ENCODE results near the gene OR2G2. TPM values are rescaled to one million over a fixed set of nuclear protein-coding genes. Genes with fewer than 3 reads are reported as not detected.

Gene OR2G2
- total RNA-seq, 1 donor: not detected

- no peak for TF ChIP-seq CTCF (IDR thresholded peaks at IDR 0.05; ENCODE audit: extremely low read depth, low read depth, low read length)
- Histone ChIP-seq H4K20me1 (ENCODE audit: insufficient read depth, low read length) (no peaks in the 10 kb centered on the region), H3K4me1 (ENCODE audit: insufficient read depth, low read length) (no peaks in the 10 kb centered on the region), H3K27ac (ENCODE audit: low read depth, low read length) (no peak overlapping the region), H3K4me2 (ENCODE audit: insufficient read depth, low read length) (no peak overlapping the region), H3K4me3 (ENCODE audit: insufficient read depth, low read length) (no peak overlapping the region), H3K27me3 (ENCODE audit: insufficient read depth, low read length) (no peaks in the 10 kb centered on the region), H3K36me3 (ENCODE audit: insufficient read depth, low read length) (no peaks in the 10 kb centered on the region), H2AFZ (ENCODE audit: low read length) (no peak overlapping the region), H3K9me3 (ENCODE audit: low read depth, low read length) (peaks cover 8% of the 10 kb centered on the region), H3K79me2 (ENCODE audit: insufficient read depth, low read length) (no peaks in the 10 kb centered on the region)
- DNase-seq (ENCODE audit: insufficient read length, low spot score, missing footprints): no peak
Measured at GRCh38 chr1:247542811-247543210, 45.3 kb upstream of the OR2G2 start.

GRCh38 chr1:247548092-247548491 lies 40.1 kb upstream of the OR2G2 start:
- no peak overlapping the region for H3K4me2 ChIP-seq (ENCODE audit: insufficient read depth, low read length)
- H3K4me1 ChIP-seq (ENCODE audit: insufficient read depth, low read length): no peaks in the 10 kb centered on the region
- H3K27me3 ChIP-seq (ENCODE audit: insufficient read depth, low read length): no peaks in the 10 kb centered on the region
- H4K20me1 ChIP-seq (ENCODE audit: insufficient read depth, low read length): no peaks in the 10 kb centered on the region
- no peaks in the 10 kb centered on the region for H3K36me3 ChIP-seq (ENCODE audit: insufficient read depth, low read length)
- H3K9me3 ChIP-seq (ENCODE audit: low read depth, low read length): no peaks in the 10 kb centered on the region
- no peaks in the 10 kb centered on the region for H3K79me2 ChIP-seq (ENCODE audit: insufficient read depth, low read length)
- no peak overlapping the region for H3K4me3 ChIP-seq (ENCODE audit: insufficient read depth, low read length)
- no peak for DNase-seq (ENCODE audit: insufficient read length, low spot score, missing footprints)
- TF ChIP-seq CTCF (IDR thresholded peaks at IDR 0.05; ENCODE audit: extremely low read depth, low read depth, low read length): no peak
- H2AFZ ChIP-seq (ENCODE audit: low read length): no peak overlapping the region
- no peak overlapping the region for H3K27ac ChIP-seq (ENCODE audit: low read depth, low read length)

GRCh38 chr1:247548769-247549182 lies 39.4 kb upstream of the OR2G2 start, which contains the start of gene GCSAML:
TSS of gene GCSAML (plus strand) at chr1:247549134. CDS start at chr1:247549192, 58 bp downstream.
- H3K27me3 ChIP-seq (ENCODE audit: insufficient read depth, low read length): no peaks in the 10 kb centered on the region
- no peaks in the 10 kb centered on the region for H3K4me1 ChIP-seq (ENCODE audit: insufficient read depth, low read length)
- H2AFZ ChIP-seq (ENCODE audit: low read length): no peak within 1 kb of the TSS
- no peaks in the 10 kb centered on the region for H3K9me3 ChIP-seq (ENCODE audit: low read depth, low read length)
- H3K4me3 ChIP-seq (ENCODE audit: insufficient read depth, low read length): no peak within 1 kb of the TSS
- no peak within 1 kb of the TSS for H3K4me2 ChIP-seq (ENCODE audit: insufficient read depth, low read length)
- TF ChIP-seq CTCF (IDR thresholded peaks at IDR 0.05; ENCODE audit: extremely low read depth, low read depth, low read length): no peak
- H3K36me3 ChIP-seq (ENCODE audit: insufficient read depth, low read length): no peaks in the 10 kb centered on the region
- H4K20me1 ChIP-seq (ENCODE audit: insufficient read depth, low read length): no peaks in the 10 kb centered on the region
- H3K79me2 ChIP-seq (ENCODE audit: insufficient read depth, low read length): no peaks in the 10 kb centered on the region
- H3K27ac ChIP-seq (ENCODE audit: low read depth, low read length): no peak within 1 kb of the TSS
- DNase-seq (ENCODE audit: insufficient read length, low spot score, missing footprints): no peak

DNA sequence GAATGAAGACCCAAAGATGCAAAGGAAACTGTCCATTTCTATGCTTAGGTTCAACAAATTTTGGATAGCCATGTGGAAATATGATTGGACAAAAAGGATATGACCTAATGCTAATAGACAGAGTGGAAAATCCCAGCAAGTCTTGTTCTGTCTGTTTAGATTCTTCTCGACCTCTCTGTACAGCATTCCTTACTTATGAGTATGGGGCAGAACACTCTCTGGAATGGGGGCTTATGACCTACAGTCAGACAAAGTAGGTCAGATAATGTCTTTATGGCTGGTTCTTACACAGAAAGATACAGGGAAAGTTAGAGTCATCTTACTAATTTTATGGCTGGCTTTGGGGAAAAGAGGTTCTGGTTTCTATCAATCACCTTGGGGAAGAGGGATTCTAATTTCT lies 36.4 kb upstream of the OR2G2 start:
- Histone ChIP-seq H3K36me3 (ENCODE audit: insufficient read depth, low read length) (no peaks in the 10 kb centered on the region), H2AFZ (ENCODE audit: low read length) (no peak overlapping the region), H3K4me1 (ENCODE audit: insufficient read depth, low read length) (no peaks in the 10 kb centered on the region), H3K79me2 (ENCODE audit: insufficient read depth, low read length) (no peaks in the 10 kb centered on the region), H3K27ac (ENCODE audit: low read depth, low read length) (no peak overlapping the region), H3K27me3 (ENCODE audit: insufficient read depth, low read length) (no peaks in the 10 kb centered on the region), H3K4me3 (ENCODE audit: insufficient read depth, low read length) (no peak overlapping the region), H3K4me2 (ENCODE audit: insufficient read depth, low read length) (no peak overlapping the region), H3K9me3 (ENCODE audit: low read depth, low read length) (no peaks in the 10 kb centered on the region), H4K20me1 (ENCODE audit: insufficient read depth, low read length) (no peaks in the 10 kb centered on the region)
- no peak for TF ChIP-seq CTCF (IDR thresholded peaks at IDR 0.05; ENCODE audit: extremely low read depth, low read depth, low read length)
- no peak for DNase-seq (ENCODE audit: insufficient read length, low spot score, missing footprints)
